Central memory CD4-positive, alpha-beta T cell (primary cell): ENCODE measurements around the gene FBXL14.

ENCODE experiments used
- DNase-seq: peaks from one replicate; pipeline ENCODE4 v3.0.0; 2022

Gene FBXL14

GRCh38 chr12:1532375-1533165 is 61.8 kb downstream of the FBXL14 start:
- no peak for DNase-seq

GRCh38 chr12:1531654-1532374 is 62.6 kb downstream of the FBXL14 start:
- no peak for DNase-seq

GRCh38 chr12:1531153-1531653 is 63.2 kb downstream of the FBXL14 start:
- no peak for DNase-seq

GRCh38 chr12:1530592-1531152 is 63.7 kb downstream of the FBXL14 start:
- DNase-seq, result no peak

GRCh38 chr12:1529862-1530591 is 64.4 kb downstream of the FBXL14 start:
- DNase-seq, result no peak

GRCh38 chr12:1529228-1529861 is 65.0 kb downstream of the FBXL14 start:
- no peak for DNase-seq

GRCh38 chr12:1528791-1529190 is 65.6 kb downstream of the FBXL14 start:
- no peak for DNase-seq

GRCh38 chr12:1527789-1528188 is 66.6 kb downstream of the FBXL14 start:
- DNase-seq, result no peak

- DNase-seq, result no peak
Observed at GRCh38 chr12:1525858-1526257, 68.5 kb downstream of the FBXL14 start.

GRCh38 chr12:1523558-1524050 is 70.8 kb downstream of the FBXL14 start:
- DNase-seq, result no peak

- no peak for DNase-seq
Observed at GRCh38 chr12:1523046-1523445, 71.3 kb downstream of the FBXL14 start.

- no peak for DNase-seq
Observed at GRCh38 chr12:1519642-1520041, 74.7 kb downstream of the FBXL14 start.

- DNase-seq, result no peak
Observed at GRCh38 chr12:1518591-1519516, 75.5 kb downstream of the FBXL14 start.

- no peak for DNase-seq
Observed at GRCh38 chr12:1517734-1518525, 76.5 kb downstream of the FBXL14 start.

- DNase-seq, result no peak
Observed at GRCh38 chr12:1517007-1517406, 77.4 kb downstream of the FBXL14 start.
